Measurements from ENCODE around the gene NFIX.

NFIX gene

DNA sequence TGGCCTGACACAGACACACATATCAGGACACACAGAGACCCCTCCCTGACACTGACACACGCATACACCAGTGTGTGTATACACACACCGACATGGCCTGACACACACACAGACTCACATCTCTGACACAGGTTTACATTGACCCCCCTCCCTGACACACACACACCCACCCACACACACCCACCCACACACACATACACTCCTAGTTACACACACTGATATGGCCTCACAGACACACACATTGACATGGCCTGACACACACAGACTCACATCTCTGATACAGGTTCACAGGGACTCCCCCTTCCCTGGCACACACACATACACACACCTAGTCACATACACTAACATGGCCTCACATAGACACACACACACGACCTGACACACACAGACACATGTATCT, 4.4 kb upstream of the NFIX start:
- no peak for DNase-seq

DNA sequence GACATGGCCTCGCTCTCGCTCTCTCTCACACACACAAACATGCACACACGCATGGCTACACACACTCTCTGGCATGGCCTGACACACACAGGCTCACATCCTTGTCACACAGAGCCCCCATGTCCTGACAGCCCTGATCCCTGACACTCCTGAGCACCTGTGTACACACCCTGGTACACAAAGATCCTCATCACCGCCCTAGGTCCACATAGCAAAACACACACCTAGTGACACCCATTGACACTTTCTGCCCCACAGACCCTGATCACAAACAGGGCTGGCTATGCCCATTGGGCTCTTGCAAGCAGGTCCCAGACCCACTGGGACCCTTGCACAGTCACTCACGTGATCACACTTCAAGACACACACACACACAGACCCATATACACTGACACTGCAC, 4.0 kb upstream of the NFIX start:
- DNase-seq, result peak; percentile 11

DNA sequence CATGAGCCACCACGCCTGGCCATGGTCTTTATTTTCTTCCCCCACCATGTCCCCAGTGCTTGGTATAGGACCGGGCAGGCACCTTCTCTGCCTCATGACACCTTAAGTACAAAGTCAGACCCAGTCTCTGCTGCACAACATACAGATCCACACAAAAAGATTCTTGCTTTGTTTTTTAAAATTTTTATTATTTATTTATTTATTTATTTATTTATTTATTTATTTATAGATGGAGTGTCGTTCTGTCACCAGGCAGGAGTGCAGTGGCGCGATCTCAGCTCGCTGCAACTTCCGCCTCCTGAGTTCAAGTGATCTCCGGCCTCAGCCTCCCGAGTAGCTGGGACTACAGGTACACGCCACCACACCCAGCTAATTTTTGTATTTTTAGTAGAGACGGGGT, 2.5 kb upstream of the NFIX start:
- DNase-seq, result no peak

DNA sequence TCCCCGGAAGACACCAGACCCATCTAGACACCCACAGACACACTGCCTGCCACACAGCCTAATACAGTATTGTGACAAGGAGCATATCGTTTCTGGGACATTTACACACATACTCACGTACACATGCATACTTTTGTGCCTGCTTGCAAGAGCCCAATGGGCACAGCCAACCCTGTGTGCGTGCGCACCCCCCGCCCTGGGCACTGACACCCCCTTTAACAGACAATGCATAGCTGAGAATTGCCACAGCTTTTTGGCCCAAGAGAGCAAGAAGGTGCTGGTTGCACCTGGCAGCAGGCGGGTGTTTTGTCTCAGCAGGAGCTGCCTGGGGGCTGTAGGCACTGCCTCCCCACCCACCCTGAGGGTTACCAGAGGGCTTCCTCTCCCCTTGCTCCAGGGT, 1.7 kb upstream of the NFIX start:
- DNase-seq, result peak; percentile 15

DNA sequence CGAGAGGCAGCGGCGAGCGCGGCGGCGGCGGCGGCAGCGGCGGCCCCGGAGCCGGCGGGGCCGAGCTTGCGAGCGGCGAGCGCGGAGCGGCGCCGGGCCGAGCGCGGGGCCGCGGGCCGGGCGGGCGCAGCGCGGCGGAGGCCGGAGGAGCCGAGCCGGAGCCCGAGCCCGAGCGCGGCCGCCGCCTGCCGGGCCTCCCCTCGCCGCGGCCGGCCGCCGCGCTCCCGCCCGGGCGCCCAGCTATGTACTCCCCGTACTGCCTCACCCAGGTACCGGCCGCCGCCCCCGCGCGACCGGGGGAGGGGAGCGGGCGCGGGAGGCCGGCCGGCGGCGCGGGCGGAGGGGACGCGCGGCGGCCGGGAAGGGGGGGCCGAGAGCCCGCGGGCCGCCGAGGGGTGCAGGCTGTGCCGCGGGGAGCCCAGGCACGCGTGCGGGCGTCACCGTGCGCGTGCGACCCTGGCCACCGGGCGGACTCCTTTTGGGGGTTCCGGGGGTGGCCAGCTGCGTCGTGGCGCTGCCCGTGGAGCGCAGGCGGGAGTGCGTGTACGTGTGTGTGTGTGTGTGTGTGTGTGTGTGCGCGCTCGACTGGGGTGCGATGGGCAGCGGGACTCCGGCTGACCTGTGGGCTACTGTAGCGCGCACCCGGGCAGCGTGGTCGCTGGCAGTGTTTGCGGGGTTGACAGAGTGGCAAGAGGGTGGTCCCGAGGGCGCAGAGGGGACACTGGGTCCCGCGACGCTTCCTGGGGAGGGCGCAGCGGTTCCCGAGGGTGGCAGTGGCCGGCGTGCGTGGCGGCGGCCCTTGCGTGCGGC, 526 bp downstream of the NFIX start:
- no peak for DNase-seq

DNA sequence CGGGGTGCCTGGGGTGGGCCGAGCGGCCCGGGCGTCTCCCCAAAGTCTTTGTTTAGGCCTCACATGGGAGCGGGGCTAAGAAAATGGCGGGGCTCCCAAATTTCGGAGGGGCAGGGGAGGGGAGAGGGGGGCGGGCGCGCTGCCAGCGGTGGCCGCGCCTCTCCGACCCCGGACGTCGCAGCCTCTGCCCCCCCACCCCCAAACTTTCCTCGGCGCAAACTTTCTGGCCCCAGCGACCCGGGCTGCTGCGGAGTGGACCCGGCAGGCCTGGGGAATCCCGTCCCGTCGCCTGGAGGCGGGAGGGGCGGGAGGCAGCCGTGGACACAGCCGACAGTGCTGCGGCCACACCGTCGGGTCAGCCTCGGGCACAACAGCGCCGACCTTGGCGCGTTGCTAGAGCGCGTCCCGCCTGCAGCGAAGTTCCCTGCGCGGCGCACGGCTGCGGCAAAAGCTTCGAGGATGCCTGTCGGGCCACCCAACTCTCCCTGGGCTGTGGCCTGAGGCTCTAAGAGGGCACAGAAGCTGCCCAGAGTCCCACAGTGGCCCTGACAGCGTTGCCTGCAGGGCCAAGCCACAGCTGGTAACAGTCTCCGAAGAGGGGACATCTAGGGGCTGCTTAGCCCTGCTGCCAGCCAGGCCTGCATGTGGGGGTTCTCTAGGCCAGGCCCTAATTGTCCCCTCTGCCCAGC, 1.3 kb downstream of the NFIX start:
- peak; percentile 66 for DNase-seq

DNA sequence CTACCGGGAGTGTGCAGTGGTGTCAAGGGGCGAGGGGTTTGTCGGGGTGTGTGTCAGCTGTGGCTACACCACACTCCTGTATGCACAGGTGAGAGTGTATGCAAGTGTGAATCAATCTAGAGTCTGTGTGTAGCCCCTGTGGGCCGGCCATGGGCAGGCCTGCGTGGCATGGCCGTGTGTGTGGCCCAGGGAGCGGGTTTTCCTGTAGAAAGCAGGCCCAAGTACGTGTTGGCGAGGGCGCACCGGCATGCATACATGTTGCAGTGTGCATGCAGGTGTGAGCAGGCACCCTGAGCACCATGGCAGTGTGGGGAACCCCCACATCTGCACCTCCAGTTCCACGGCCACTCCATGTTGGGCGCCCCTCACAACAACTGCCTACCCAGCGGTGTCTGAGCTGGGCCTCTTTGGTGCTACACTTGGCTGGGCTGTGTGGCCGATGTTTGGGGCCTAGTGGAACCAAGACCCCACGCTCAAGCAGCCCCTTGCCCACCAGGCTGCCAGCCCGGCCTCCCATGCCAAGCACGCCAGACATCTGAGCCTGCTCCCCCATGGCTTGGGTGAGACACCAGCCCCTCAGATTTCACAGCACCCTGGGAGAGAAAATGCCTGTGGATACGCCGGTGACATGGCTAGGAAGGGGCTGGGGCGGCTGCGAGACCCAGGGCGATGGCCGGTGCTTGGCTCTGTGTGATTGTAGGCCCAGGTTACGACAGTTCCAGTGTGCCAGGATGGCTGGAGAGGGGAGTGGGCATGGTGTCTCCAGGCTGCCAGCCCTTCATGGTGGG, 2.1 kb downstream of the NFIX start:
- peak; percentile 36 for DNase-seq

DNA sequence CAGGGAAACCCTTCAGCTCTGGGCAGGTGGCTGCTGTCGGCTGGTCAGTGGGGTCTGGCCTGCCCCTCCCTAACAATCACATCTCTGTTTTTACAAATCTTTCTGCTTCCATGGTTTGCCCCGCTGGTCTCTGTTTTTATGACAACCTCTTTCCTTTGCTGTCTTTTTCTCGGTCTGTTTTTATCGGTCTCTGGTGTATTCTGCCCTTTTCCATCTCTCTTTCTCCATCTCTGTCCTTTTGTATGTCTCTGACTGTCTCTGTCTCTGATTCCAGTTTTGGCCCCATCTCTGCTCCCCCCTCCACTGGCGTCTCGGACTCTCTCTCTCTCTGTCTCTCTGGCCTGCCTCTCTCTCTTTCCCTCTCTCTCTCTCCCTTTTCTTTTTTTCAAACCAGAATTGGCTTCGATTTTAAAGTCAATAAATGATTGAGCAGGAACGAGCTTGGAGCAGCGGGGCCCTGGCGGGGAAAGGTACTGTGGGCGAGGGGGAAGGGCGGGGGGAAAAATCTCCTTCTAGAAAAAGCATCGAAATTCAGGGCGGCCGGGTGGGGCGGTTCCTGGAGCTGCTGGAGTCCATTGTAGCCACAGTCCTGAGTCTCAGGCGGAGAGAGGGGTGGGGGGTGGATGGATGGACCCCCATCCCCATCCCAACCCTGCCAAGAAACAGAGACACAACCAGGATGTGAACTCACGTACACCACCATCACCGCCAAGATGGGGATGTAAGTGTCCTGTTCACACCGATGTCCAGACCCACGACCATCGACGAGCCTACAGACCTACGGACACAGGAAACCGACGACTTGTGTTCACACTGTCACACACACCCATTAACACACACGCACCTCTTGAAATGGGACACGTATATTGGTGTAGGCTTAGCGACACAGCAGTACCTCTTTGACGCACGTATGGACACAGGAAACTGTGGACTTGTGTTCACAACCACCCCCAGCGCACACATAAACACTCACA, 3.0 kb downstream of the NFIX start:
- peak; percentile 81 for DNase-seq

DNA sequence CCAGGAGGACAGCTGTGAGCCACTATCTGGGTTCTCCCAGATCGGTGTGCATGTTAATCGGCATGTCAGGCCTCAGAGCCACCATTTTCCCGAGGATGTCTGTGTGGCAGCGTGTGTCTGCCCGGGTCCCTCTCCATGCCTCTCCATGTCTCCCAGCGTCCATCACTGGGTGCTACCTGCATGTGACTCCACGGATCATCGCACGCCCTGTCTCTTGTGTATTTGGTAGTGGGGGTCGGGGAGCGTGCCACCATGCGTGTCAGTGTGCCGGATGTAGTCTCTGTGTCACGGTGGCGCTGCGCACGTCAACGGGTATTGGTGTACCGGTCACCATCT, 5.9 kb downstream of the NFIX start:
- DNase-seq, result no peak

DNA sequence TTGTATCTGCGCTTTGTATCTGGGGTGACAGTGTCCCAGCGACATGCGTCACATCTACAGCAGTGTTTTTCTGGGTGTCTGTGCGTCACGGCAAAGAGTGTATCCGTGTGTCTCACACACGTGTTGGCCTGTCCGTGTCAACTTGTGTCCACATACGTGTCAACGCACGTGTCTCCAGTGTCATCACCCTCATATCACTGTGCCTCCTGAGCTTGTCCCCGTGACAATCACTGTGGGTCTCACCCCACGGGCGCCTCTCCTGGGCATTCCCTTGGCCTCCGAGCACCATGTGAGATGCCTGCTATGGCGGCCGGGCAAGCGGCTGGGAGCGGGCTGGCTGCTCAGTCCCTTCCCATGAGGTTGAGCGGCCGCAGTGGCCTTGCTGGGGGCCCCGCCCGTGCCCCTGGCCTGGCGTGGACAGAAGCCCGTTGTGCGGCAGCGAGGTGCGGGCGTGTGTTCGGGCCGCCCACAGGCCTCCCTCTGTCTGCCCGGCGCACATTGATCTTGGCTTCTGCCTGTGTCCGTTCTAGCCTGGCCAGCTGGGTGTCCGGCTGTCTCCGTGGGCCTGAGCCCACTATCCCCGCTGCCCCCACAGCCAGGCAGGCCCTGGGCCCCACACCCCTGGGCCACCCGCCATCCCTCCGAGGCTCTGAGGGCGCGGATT, 6.4 kb downstream of the NFIX start:
- no peak for DNase-seq

DNA sequence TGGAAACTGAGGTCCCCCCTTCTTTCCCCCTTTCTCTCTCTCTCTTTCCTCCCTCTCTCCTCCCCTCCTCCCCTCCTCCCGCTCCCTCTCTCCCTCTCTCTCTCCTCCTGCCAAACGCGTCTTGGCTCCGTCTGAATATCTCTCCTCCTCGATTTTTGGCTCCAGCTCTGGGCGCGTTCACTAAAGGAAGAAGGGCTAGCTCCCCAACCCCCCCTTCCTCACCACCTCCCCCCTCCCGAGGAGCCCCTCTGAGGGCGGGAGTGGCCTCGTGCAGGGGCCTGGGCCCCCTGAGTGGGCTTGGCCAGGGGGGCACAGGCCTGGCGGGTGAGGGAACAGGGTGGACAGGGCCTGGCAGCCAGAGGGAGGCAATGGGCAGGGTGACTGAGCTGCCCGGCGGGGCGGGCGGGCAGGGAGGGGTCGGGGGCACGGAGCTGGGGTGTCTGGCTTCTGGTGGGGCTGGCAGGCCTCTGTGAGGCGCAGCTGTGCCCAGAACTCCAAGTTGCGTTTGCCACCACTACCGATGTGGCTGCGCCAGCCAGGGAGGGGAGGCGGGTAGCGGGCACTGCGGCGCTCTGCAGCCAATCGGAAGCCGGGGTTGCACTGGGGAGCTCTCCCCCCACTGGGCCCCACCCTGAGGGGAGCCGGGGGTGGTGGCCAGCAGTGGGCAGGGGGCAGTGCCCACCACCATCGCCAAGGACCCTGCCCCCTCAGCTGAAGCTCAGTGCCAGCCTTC, 7.1 kb downstream of the NFIX start:
- peak; percentile 95 for DNase-seq

DNA sequence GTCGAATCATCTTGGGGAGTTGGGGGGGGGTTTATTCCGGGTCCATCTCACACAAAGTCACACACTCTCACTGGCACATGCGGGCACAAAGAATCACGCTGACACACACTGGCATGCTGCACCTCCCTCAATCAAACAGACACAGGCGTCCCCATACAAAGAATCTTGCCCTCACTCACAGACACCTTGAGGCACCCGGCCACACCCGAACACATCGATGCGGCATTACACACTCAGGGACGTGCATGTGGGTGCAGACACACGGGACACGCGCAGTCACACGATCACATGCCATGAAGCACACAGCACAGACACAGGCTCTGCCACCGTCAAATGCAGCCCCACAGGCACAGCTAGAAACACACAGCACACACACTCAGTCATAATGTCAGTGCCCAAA, 7.8 kb downstream of the NFIX start:
- no peak for DNase-seq

DNA sequence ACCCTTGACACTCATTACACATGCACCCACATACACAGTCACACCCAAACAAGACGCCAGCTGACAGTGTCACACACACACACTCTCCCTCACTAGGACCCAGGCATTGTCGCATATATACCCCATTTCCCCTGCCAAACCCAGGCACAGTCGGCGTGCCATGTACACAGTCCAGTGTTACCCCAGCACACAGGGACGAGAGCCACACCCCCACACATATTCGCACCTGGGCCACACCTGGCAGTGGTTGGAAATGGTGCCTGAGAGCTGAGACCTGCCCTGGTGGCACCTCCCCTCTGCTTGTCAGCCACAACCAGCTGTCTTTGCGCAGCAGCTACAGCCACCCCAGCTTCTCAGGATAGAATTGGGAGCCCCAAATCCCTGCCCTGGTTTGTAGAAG, 9.0 kb downstream of the NFIX start:
- no peak for DNase-seq

DNA sequence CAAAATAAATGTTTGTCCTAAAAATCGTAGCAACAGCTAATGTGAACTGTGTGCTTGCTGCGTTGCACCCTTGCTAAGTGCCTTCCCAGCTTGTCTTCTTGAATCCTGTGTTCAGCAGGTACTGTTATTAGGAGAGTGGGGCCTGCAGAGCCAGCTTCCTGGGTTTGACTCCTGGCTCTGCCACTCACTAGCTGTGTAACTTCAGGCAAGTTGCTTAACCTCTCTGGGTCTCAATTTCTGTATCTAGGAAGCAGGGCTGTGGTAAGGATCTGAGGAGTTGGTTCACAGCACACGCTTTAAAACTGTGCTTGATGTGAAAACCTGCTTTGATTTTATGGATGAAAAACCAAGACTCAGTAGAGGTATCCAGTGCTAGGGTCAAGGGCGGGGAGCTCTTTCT, 10.0 kb downstream of the NFIX start:
- DNase-seq, result no peak

DNA sequence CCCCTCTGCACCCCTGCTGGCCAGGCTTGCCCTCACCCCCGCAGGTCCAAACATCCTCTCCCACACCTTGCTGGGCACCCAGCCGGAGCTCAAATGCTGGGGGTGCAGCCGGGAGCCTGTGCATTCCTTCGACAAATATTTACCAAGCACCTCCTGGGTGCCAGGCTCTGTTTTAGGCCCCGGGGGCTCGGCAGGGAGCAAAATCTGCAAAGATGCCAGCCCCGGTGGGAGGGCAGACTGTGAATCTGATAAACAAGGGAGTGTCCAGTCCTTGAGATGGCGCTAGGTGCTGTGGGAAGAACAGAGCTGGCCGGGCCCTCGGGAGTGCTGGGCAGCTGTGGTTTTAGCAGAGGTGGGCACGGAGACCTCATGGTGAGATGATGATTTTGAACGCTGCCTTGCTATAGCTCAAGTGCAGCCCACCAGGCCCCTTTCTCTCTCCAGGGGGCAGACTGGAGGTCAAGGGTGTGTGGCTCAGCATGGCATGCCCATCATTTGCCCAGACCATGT, 10.6 kb downstream of the NFIX start:
- DNase-seq, result no peak

DNA sequence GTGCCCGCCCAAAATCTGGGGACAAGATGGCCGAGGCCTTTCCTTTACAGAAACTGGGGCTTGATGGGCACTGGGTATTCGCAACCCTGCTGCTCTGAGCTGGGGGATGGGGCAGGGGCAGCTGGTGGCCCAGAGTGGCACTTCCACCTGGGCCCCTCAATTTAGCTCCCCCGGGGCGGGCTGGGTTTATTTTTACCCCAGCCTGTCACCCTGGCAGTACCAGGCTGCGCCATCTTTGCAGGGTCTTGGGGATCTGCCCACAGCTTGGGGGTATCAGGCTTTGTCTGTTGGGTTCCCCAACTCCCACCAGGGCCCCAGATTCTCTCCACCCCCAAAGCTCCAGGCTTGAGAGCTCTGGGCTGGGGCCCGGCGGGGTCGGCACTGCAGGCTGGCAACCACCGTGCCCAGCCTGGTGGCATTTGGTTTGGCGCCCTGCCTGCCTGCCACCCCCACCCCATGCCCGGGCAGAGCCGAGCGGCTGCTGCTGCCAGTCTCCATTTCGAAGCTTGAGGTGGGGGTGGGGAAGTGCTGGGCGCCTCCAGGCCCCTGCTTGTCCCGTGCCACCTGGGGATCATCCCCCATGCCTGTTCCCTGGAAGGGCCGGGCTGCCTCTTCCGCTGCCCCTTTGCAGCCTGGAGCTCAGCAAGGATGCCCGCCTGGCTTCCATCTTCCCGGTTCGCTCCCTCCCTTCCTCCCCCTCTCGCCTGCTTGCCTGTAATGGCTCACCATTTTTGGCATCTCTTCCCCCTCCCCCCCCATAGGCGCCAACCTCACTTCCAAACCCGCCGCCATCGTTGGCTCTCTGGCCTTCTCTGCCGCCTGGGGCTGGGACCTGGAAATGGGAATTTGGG, 11.4 kb downstream of the NFIX start:
- peak; percentile 63 for DNase-seq

DNA sequence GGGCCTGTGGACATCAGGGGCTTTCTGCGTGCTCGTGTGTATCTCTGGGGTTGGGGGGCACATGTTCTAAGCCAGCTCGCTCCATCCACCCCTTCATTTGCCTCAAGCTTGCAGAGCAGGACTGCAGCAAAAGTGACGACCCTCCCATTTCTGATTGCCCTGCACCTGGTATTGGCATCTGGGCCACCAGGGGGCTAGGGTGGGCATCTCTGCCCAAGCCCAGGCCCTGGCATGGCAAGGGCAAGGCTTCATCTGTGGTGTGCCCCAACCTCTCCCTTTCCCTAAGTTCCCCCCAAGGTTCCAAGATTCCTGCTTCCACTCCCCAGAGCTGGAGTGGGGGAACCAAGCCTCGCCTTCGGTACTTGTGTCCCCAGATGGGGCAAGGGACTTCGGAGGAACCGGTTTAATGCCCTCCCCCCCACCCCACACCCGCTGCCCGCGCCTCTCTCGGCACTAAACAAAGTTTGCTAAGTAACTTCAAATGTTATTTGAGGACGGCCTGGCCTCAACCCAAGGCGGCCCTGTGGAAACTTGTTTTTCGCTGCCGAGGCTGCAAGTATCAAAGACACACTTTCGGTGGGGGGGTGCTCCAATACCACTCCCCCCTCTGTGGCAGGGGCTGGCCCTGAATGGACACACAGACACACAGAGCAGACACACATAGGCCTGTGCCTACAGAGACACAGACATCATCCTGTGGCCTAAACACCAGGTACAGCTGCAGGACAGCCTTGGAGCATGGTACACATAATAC, 12.2 kb downstream of the NFIX start:
- peak; percentile 80 for DNase-seq

DNA sequence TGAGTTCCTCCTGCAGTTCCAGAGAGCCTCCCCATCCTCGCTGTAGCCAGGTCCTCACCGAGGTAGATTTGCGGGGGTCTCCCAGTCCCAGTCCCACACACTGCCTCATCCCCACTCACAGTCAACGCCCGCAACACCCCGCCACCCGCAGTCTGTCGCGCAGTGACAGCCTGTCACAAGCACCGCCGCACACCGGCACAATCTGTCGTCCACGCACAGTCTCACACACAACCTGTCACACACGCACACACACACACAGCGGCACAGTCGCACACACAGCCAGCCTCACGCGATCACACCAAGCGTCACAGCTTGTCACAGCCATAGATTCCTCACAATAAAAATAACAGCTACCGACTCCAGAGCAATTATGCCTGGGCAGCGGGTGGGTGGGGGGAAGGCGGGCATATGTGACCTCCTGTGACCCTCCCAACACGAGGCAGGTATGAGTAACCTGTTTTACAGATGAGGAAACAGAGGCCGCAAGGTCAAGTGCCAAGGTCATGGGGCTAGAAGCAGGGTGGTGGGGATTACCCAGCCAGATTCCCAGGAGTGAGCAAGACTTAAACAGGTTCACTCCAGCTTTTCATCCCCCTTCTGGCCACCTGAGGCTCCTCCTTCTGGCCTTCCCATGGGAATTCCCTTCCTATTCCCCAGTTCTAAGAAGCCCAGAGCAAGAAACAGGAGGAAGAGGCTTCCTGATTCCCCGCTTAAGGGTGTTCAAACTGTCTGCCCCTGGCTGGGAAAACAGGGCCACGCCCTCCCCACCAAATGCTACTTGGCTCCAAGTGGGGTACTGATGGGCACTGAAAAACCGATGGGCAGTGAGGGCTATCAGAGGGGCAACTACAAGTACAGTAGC, 13.9 kb downstream of the NFIX start:
- no peak for DNase-seq
